HepG2 (cell line): Measurements from ENCODE around the gene FAM83C. TPM values are rescaled to one million over a fixed set of nuclear protein-coding genes. Genes with fewer than 3 reads are reported as not detected.

Source experiments
- ATAC-seq: fragments of 200-7000 bp; cut with Tn5 transposase; 3 replicates; pipeline ENCODE4 v1.9.1; 2020; ENCODE audit warnings: mild to moderate bottlenecking, moderate library complexity
- BruUV-seq: library from RNA; stranded (reverse); fragments of 400-500 nt; replicated peaks from 2 replicates; lab custom pipeline; 2021; lab: Mats Ljungman, UMichigan
- CTCF ChIA-PET: fragments of 300-600 bp; formaldehyde crosslinking; extraction: SDS; loops from one replicate; lab custom pipeline; 2021; ENCODE audit warnings: low total read pairs, inconsistent platforms, low intra/inter-chr PET ratio; lab: Yijun Ruan, JAX
- POLR2A ChIA-PET: fragments of 350-600 bp; sonication (Branson Sonifier 250); formaldehyde crosslinking; loops from one replicate; lab custom pipeline; 2020; ENCODE audit warnings: antibody characterized with exemption, inconsistent platforms; lab: Yijun Ruan, JAX
- DNase-seq: peaks from one replicate; pipeline ENCODE4 v3.0.0-alpha.2; 2015; ENCODE audit warnings: low spot score
- FAIRE-seq: peaks from 3 replicates; lab custom pipeline; 2011; peaks lifted over from hg19 to GRCh38; lab: Jason Lieb, UNC
- H2AFZ ChIP-seq: one replicate; pipeline ENCODE4 v1.6.1; 2011; ENCODE audit warnings: low read length, inconsistent platforms
- H3K27ac ChIP-seq: fragments of 300-600 bp; 3 replicates; pipeline ENCODE4 v1.8.0; 2011; ENCODE audit warnings: mixed run types, mild to moderate bottlenecking, mixed read lengths, low read length, inconsistent platforms; ENCODE audit not compliant: insufficient read depth; ENCODE audit errors: extremely low read length
- H3K27me3 ChIP-seq, 2 experiments: fragments of 200-600 bp in 1 of 2; 2 replicates in 1 of 2; 3 replicates in 1 of 2; pipeline versions ENCODE4 v1.6.0 to v1.8.0; 2011; ENCODE audit warnings: low read length in 2 of 2, mild to moderate bottlenecking in 2 of 2, moderate library complexity in 2 of 2, inconsistent platforms in 1 of 2; ENCODE audit not compliant: insufficient read depth in 2 of 2, control insufficient read depth in 1 of 2
- H3K36me3 ChIP-seq, 2 experiments: fragments of 200-600 bp in 1 of 2; replicated peaks in 1 of 2; 2 replicates in 1 of 2; 3 replicates in 1 of 2; pipeline versions ENCODE4 v1.5.1 to v1.8.0; 2011; ENCODE audit warnings: low read length in 2 of 2, inconsistent platforms in 1 of 2; ENCODE audit not compliant: insufficient read depth in 2 of 2, control insufficient read depth in 1 of 2
- H3K4me1 ChIP-seq: 2 replicates; pipeline ENCODE4 v1.5.1; 2012; ENCODE audit warnings: low read length, inconsistent platforms; ENCODE audit not compliant: insufficient read depth
- H3K4me2 ChIP-seq: 2 replicates; pipeline ENCODE4 v1.6.0; 2011; ENCODE audit warnings: low read depth, low read length, inconsistent platforms
- H3K4me3 ChIP-seq, 3 experiments: fragments of 200-600 bp in 1 of 3; sonication (generic), shearing (Covaris generic) in 1 of 3; replicated peaks in 1 of 3; 2 replicates each; pipeline ENCODE4 v1.5.1; 2011 to 2016; ENCODE audit warnings: low read length in 3 of 3, inconsistent platforms in 2 of 3, low read depth in 2 of 3, mild to moderate bottlenecking in 2 of 3, control low read depth in 1 of 3, mixed read lengths in 1 of 3; ENCODE audit not compliant: insufficient read depth in 1 of 3
- H3K79me2 ChIP-seq: one replicate; pipeline ENCODE4 v1.6.1; 2011; ENCODE audit warnings: low read length, inconsistent platforms; ENCODE audit not compliant: insufficient read depth
- H3K9ac ChIP-seq: 2 replicates; pipeline ENCODE4 v1.6.0; 2011; ENCODE audit warnings: mild to moderate bottlenecking, low read depth, low read length, inconsistent platforms; ENCODE audit not compliant: insufficient read depth
- H3K9me3 ChIP-seq: 2 replicates; pipeline ENCODE4 v1.5.1; 2012; ENCODE audit warnings: mild to moderate bottlenecking, low read length
- H4K20me1 ChIP-seq: 2 replicates; pipeline ENCODE4 v1.6.0; 2011; ENCODE audit warnings: inconsistent platforms, mild to moderate bottlenecking, low read length, moderate library complexity; ENCODE audit not compliant: insufficient read depth
- FOXK1 ChIP-seq: sonication (generic); formaldehyde crosslinking; IDR thresholded peaks from 2 replicates; pipeline ENCODE4 v1.4.0; 2020; ENCODE audit warnings: low read depth, missing genetic modification reagents, borderline replicate concordance
- HMG20A ChIP-seq: IDR thresholded peaks from 2 replicates; pipeline ENCODE4 v1.6.1; 2016; ENCODE audit warnings: borderline replicate concordance
- RCOR2 ChIP-seq: IDR thresholded peaks from 2 replicates; pipeline ENCODE4 v1.6.1; 2016; ENCODE audit warnings: missing biosample characterization, missing genetic modification reagents
- RXRA ChIP-seq: sonication (generic); formaldehyde crosslinking; IDR thresholded peaks from 2 replicates; pipeline ENCODE4 v1.5.1; 2020; ENCODE audit warnings: missing genetic modification reagents
- SIN3A ChIP-seq: IDR thresholded peaks from 2 replicates; pipeline ENCODE4 v1.6.1; 2011; ENCODE audit warnings: low read depth, mild to moderate bottlenecking, control low read depth, low read length, borderline replicate concordance
- SOX13 ChIP-seq, 3 experiments: fragments of 450-650 bp in 1 of 3; sonication (generic) in 1 of 3; formaldehyde crosslinking in 1 of 3; IDR thresholded peaks in 2 of 3; conservative IDR thresholded peaks in 1 of 3; 2 replicates each; pipeline versions ENCODE4 v1.5.0 to v1.6.1; 2016 to 2020; ENCODE audit warnings: antibody characterized with exemption in 1 of 3, mild to moderate bottlenecking in 1 of 3, missing compliant biosample characterization in 1 of 3, missing genetic modification reagents in 1 of 3, moderate library complexity in 1 of 3
- SP1 ChIP-seq, 2 experiments: fragments of 450-650 bp in 1 of 2; sonication (generic) in 1 of 2; formaldehyde crosslinking in 1 of 2; IDR thresholded peaks; 2 replicates each; pipeline versions ENCODE4 v1.4.0 to v1.6.1; 2016 to 2020; ENCODE audit warnings: missing genetic modification reagents in 1 of 2
- ZNF280B ChIP-seq: sonication (generic); formaldehyde crosslinking; IDR thresholded peaks from 2 replicates; pipeline ENCODE4 v1.5.0; 2020; ENCODE audit warnings: missing genetic modification reagents, mild to moderate bottlenecking, borderline replicate concordance
- ZNF468 ChIP-seq: sonication (generic); formaldehyde crosslinking; IDR thresholded peaks from 2 replicates; pipeline ENCODE4 v1.8.0; 2022; ENCODE audit warnings: mild to moderate bottlenecking, moderate library complexity, missing genetic modification reagents
- WGBS: methylation state at CpG from one replicate; pipeline ENCODE4 v1.1.6; 2017; ENCODE audit warnings: low lambda C conversion rate; 5-methylcytosine and 5-hydroxymethylcytosine counted together
- in situ Hi-C: cut with HindIII; loops from 2 replicates; pipeline ENCODE4 v1.10.0; 2017; ENCODE audit warnings: low pct_unique_long_range_greater_than_20kb; ENCODE audit not compliant: extremely low pct_ligation_motif_present
- intact Hi-C: fragments of 100-400 bp; cut with micrococcal nuclease; formaldehyde crosslinking; loops from one replicate; pipeline ENCODE4 v1.10.0; 2022; ENCODE audit not compliant: unreplicated experiment
- polyA plus RNA-seq, 8 experiments: library from polyadenylated mRNA; depleted of rRNA in 3 of 8; stranded (reverse) in 7 of 8; unstranded in 1 of 8; fragments of >200 nt; fragmentation: Illumina TruSeq in 4 of 8; extraction: Trizol in 4 of 8; gene quantifications; 2 replicates each; pipeline versions ENCODE4 v1.2.1 to v1.2.3, GENCODE V29; 2011 to 2016; ENCODE audit warnings: low read depth in 4 of 8, missing spikeins in 1 of 8, mixed read lengths in 1 of 8; ENCODE audit not compliant: insufficient read depth in 1 of 8
- total RNA-seq, 5 experiments: library from RNA; depleted of rRNA; stranded (reverse); fragments of >200 nt; fragmentation: Illumina TruSeq; extraction: Trizol; gene quantifications; 2 replicates each; pipeline ENCODE4 v1.2.3, GENCODE V29; 2016; ENCODE audit warnings: low read depth in 1 of 5
- TF ChIP-seq, protein P1 (sequence below): sonication (generic); formaldehyde crosslinking; IDR thresholded peaks from 2 replicates; pipeline ENCODE4 v1.5.0; 2020; ENCODE audit warnings: mild to moderate bottlenecking, missing genetic modification reagents, borderline replicate concordance
- TF ChIP-seq, protein P2 (sequence below): sonication (generic); formaldehyde crosslinking; IDR thresholded peaks from 2 replicates; pipeline ENCODE4 v1.5.0; 2020; ENCODE audit warnings: missing genetic modification reagents

Gene FAM83C
- total and polyA plus RNA-seq, 2 of the 13 experiments (the other 11 are each of a cell fraction or from before 2014, with no cell fraction given), result 0.04 TPM; not detected in 1

- no peak overlapping the region for H3K4me3 ChIP-seq
- no peaks in the 10 kb centered on the region for H3K9me3 ChIP-seq
- H3K27ac ChIP-seq, result peak overlapping the region; percentile 74
- no peaks in the 10 kb centered on the region for H4K20me1 ChIP-seq
- no TSS peak for BruUV-seq
- ChIA-PET CTCF (interaction anchor here (1.2 to 6.9 kb wide), 4 partner anchors 25 to 118 kb away, joined by 3 to 204 read pairs (median 4); partner anchors contain the start of gene GDF5), POLR2A (interaction anchor here (0.6 to 1.4 kb wide), 13 partner anchors 9 to 183 kb away, joined by 3 to 42 read pairs (median 5); partner anchors contain the start of genes CEP250, EDEM2 and EIF6)
- in situ Hi-C loops (loop anchor here (5.0 kb wide), 1 partner anchor 32 kb away; no protein-coding TSS in a partner anchor), intact Hi-C loops (loop anchor here (1.0 kb wide), 1 partner anchor 25 kb away; no protein-coding TSS in a partner anchor)
- peaks cover 5 to 6% of the 10 kb centered on the region in 2 experiments; a peak in 4 of 5 replicates for H3K36me3 ChIP-seq
- no peak overlapping the region for H2AFZ ChIP-seq
- H3K27me3 ChIP-seq, result no peaks in the 10 kb centered on the region
- no peak overlapping the region for H3K4me2 ChIP-seq
- ATAC-seq, result peak; percentile 58
- 85% methylated on average over 4 of the region's 4 CpGs for WGBS
- FAIRE-seq, result peak; percentile 48
- no peaks in the 10 kb centered on the region for H3K79me2 ChIP-seq
- DNase-seq, result peak; percentile 75
- peaks cover 58% of the 10 kb centered on the region for H3K4me1 ChIP-seq
- H3K9ac ChIP-seq, result no peak overlapping the region
- TF ChIP-seq SOX13 (IDR thresholded peaks at IDR 0.05) (no peak), SOX13 (CRISPR knock-in tag; conservative IDR thresholded peaks at IDR 0.05 in 1 of 2, IDR thresholded peaks at IDR 0.05 in 1 of 2) (peak in 1 of 2 experiments; percentile 30; a peak in 2 of 4 replicates), HMG20A (CRISPR knock-in tag) (no peak), RCOR2 (0 out of 2 replicates have a peak, but pooled peaks have one; percentile 20), RXRA (CRISPR knock-in tag) (peak; percentile 31; the same call in 1 of the 2 replicates), ZNF468 (CRISPR knock-in tag) (no peak), SP1 (IDR thresholded peaks at IDR 0.05) (no peak), SP1 (CRISPR knock-in tag; IDR thresholded peaks at IDR 0.05) (peak; percentile 76), ZNF280B (no peak), FOXK1 (CRISPR knock-in tag) (peak; percentile 55; the same call in 1 of the 2 replicates), SIN3A (0 out of 2 replicates have a peak, but pooled peaks have one; percentile 19)
- TF ChIP-seq, protein P1, sequence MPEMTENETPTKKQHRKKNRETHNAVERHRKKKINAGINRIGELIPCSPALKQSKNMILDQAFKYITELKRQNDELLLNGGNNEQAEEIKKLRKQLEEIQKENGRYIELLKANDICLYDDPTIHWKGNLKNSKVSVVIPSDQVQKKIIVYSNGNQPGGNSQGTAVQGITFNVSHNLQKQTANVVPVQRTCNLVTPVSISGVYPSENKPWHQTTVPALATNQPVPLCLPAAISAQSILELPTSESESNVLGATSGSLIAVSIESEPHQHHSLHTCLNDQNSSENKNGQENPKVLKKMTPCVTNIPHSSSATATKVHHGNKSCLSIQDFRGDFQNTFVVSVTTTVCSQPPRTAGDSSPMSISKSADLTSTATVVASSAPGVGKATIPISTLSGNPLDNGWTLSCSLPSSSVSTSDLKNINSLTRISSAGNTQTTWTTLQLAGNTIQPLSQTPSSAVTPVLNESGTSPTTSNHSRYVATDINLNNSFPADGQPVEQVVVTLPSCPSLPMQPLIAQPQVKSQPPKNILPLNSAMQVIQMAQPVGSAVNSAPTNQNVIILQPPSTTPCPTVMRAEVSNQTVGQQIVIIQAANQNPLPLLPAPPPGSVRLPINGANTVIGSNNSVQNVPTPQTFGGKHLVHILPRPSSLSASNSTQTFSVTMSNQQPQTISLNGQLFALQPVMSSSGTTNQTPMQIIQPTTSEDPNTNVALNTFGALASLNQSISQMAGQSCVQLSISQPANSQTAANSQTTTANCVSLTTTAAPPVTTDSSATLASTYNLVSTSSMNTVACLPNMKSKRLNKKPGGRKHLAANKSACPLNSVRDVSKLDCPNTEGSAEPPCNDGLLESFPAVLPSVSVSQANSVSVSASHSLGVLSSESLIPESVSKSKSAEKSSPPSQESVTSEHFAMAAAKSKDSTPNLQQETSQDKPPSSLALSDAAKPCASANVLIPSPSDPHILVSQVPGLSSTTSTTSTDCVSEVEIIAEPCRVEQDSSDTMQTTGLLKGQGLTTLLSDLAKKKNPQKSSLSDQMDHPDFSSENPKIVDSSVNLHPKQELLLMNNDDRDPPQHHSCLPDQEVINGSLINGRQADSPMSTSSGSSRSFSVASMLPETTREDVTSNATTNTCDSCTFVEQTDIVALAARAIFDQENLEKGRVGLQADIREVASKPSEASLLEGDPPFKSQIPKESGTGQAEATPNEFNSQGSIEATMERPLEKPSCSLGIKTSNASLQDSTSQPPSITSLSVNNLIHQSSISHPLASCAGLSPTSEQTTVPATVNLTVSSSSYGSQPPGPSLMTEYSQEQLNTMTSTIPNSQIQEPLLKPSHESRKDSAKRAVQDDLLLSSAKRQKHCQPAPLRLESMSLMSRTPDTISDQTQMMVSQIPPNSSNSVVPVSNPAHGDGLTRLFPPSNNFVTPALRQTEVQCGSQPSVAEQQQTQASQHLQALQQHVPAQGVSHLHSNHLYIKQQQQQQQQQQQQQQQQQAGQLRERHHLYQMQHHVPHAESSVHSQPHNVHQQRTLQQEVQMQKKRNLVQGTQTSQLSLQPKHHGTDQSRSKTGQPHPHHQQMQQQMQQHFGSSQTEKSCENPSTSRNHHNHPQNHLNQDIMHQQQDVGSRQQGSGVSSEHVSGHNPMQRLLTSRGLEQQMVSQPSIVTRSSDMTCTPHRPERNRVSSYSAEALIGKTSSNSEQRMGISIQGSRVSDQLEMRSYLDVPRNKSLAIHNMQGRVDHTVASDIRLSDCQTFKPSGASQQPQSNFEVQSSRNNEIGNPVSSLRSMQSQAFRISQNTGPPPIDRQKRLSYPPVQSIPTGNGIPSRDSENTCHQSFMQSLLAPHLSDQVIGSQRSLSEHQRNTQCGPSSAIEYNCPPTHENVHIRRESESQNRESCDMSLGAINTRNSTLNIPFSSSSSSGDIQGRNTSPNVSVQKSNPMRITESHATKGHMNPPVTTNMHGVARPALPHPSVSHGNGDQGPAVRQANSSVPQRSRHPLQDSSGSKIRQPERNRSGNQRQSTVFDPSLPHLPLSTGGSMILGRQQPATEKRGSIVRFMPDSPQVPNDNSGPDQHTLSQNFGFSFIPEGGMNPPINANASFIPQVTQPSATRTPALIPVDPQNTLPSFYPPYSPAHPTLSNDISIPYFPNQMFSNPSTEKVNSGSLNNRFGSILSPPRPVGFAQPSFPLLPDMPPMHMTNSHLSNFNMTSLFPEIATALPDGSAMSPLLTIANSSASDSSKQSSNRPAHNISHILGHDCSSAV (CRISPR knock-in tag), result no peak
- TF ChIP-seq, protein P2, sequence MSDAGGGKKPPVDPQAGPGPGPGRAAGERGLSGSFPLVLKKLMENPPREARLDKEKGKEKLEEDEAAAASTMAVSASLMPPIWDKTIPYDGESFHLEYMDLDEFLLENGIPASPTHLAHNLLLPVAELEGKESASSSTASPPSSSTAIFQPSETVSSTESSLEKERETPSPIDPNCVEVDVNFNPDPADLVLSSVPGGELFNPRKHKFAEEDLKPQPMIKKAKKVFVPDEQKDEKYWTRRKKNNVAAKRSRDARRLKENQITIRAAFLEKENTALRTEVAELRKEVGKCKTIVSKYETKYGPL (CRISPR knock-in tag), result 0 out of 2 replicates have a peak, but pooled peaks have one; percentile 52
These were observed 37.4 kb upstream of the FAM83C start for GRCh38 chr20:35329435-35330139.
